Measurements from ENCODE around the gene RECQL5. TPM values are rescaled to one million over a fixed set of nuclear protein-coding genes. Genes with fewer than 3 reads are reported as not detected.
A peak's percentile ranks its signal among the peaks of the same experiment; 100 is the strongest.

RECQL5 gene
- total RNA-seq, 1 donor from 2014 or later: 44.7 TPM

- H3K4me3 Mint-ChIP-seq (ENCODE audit: unreplicated experiment): no peak overlapping the region
- H3K36me3 Mint-ChIP-seq (ENCODE audit: unreplicated experiment): peaks cover 57% of the 10 kb centered on the region
- peaks cover 36% of the 10 kb centered on the region for H3K4me1 Mint-ChIP-seq (ENCODE audit: unreplicated experiment)
- no peak for TF ChIP-seq CTCF (IDR thresholded peaks at IDR 0.05)
- no peak overlapping the region for H3K27ac Mint-ChIP-seq (ENCODE audit: unreplicated experiment)
- H3K27me3 Mint-ChIP-seq (ENCODE audit: unreplicated experiment): no peaks in the 10 kb centered on the region
- no peak for DNase-seq (ENCODE audit: extremely low spot score, unreplicated experiment)
- H3K9me3 Mint-ChIP-seq (ENCODE audit: unreplicated experiment): no peaks in the 10 kb centered on the region
Observed at GRCh38 chr17:75704963-75705875, 38.3 kb upstream of the RECQL5 start.

- no peaks in the 10 kb centered on the region for H3K9me3 Mint-ChIP-seq (ENCODE audit: unreplicated experiment)
- no peak for DNase-seq (ENCODE audit: extremely low spot score, unreplicated experiment)
- H3K4me3 Mint-ChIP-seq (ENCODE audit: unreplicated experiment): no peak overlapping the region
- TF ChIP-seq CTCF (IDR thresholded peaks at IDR 0.05): no peak
- no peaks in the 10 kb centered on the region for H3K27me3 Mint-ChIP-seq (ENCODE audit: unreplicated experiment)
- no peak overlapping the region for H3K27ac Mint-ChIP-seq (ENCODE audit: unreplicated experiment)
- peaks cover 48% of the 10 kb centered on the region for H3K4me1 Mint-ChIP-seq (ENCODE audit: unreplicated experiment)
- H3K36me3 Mint-ChIP-seq (ENCODE audit: unreplicated experiment): peaks cover 60% of the 10 kb centered on the region
Observed at GRCh38 chr17:75703591-75703990, 36.6 kb upstream of the RECQL5 start.

GRCh38 chr17:75703191-75703590, 36.2 kb upstream of the RECQL5 start:
- no peak for DNase-seq (ENCODE audit: extremely low spot score, unreplicated experiment)
- TF ChIP-seq CTCF (IDR thresholded peaks at IDR 0.05): no peak
- H3K36me3 Mint-ChIP-seq (ENCODE audit: unreplicated experiment): peaks cover 56% of the 10 kb centered on the region
- no peaks in the 10 kb centered on the region for H3K9me3 Mint-ChIP-seq (ENCODE audit: unreplicated experiment)
- H3K4me3 Mint-ChIP-seq (ENCODE audit: unreplicated experiment): no peak overlapping the region
- H3K27ac Mint-ChIP-seq (ENCODE audit: unreplicated experiment): no peak overlapping the region
- H3K27me3 Mint-ChIP-seq (ENCODE audit: unreplicated experiment): no peaks in the 10 kb centered on the region
- peaks cover 50% of the 10 kb centered on the region for H3K4me1 Mint-ChIP-seq (ENCODE audit: unreplicated experiment)

- Mint-ChIP-seq H3K4me3 (ENCODE audit: unreplicated experiment) (no peak overlapping the region), H3K9me3 (ENCODE audit: unreplicated experiment) (no peaks in the 10 kb centered on the region), H3K36me3 (ENCODE audit: unreplicated experiment) (peaks cover 47% of the 10 kb centered on the region), H3K4me1 (ENCODE audit: unreplicated experiment) (peaks cover 56% of the 10 kb centered on the region), H3K27ac (ENCODE audit: unreplicated experiment) (peak overlapping the region; percentile 98), H3K27me3 (ENCODE audit: unreplicated experiment) (no peaks in the 10 kb centered on the region)
- TF ChIP-seq CTCF (IDR thresholded peaks at IDR 0.05): no peak
- DNase-seq (ENCODE audit: extremely low spot score, unreplicated experiment): no peak
Observed at GRCh38 chr17:75701288-75701687, 34.3 kb upstream of the RECQL5 start.

DNA sequence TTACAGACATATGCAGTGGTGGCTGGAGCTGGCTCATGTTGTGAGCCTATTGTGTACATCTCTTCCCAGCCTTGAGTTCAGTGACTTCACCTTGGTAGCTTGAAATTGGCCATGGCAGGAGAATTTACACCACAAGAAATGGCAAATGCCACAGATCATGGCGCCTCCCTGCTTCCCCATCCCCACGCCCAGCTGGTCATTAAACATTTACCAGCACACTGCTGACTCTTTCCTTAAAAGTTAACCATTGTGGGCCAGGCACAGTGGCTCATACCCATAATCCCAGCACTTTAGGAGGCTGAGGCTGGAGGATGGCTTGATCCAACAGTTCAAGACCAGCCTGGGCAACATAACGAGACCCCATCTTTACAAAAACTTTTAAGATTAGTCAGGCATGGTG, 31.7 kb upstream of the RECQL5 start:
- Mint-ChIP-seq H3K9me3 (ENCODE audit: unreplicated experiment) (no peaks in the 10 kb centered on the region), H3K4me3 (ENCODE audit: unreplicated experiment) (no peak overlapping the region), H3K36me3 (ENCODE audit: unreplicated experiment) (peaks cover 36% of the 10 kb centered on the region), H3K4me1 (ENCODE audit: unreplicated experiment) (peaks cover 76% of the 10 kb centered on the region), H3K27me3 (ENCODE audit: unreplicated experiment) (no peaks in the 10 kb centered on the region), H3K27ac (ENCODE audit: unreplicated experiment) (peak overlapping the region; percentile 38)
- no peak for DNase-seq (ENCODE audit: extremely low spot score, unreplicated experiment)
- no peak for TF ChIP-seq CTCF (IDR thresholded peaks at IDR 0.05)
